ENCODE measurements around the gene SUMF1.

The SUMF1 gene

GRCh38 chr3:4421121-4421520 lies 45.9 kb downstream of the SUMF1 start:
- H4K91ac ChIP-seq (ENCODE audit: low read depth, low read length): no peak overlapping the region
- H3K79me2 ChIP-seq (ENCODE audit: control insufficient read depth, insufficient read depth, low read length, poor library complexity): no peaks in the 10 kb centered on the region
- no peaks in the 10 kb centered on the region for H3K27me3 ChIP-seq (ENCODE audit: insufficient read depth, low read length)
- peak; percentile 8 to 33 for DNase-seq
- no peak overlapping the region for H4K8ac ChIP-seq (ENCODE audit: low read depth, low read length)
- no peak overlapping the region for H3K23ac ChIP-seq (ENCODE audit: low read length)
- H3K4me1 ChIP-seq (ENCODE audit: control insufficient read depth in 1 of 2, insufficient read depth in 2 of 2, low read length in 2 of 2): no peaks in the 10 kb centered on the region
- no CpG with 5 or more reads among the region's 2 CpGs for WGBS (ENCODE audit: extremely low coverage, insufficient coverage, insufficient read length)
- no peak overlapping the region for H3K4ac ChIP-seq (ENCODE audit: low read depth, low read length)
- no peaks in the 10 kb centered on the region for H3K9me3 ChIP-seq (ENCODE audit: insufficient read depth, low read depth, low read length)
- H2AK5ac ChIP-seq (ENCODE audit: low read length): no peak overlapping the region
- H2AFZ ChIP-seq (ENCODE audit: insufficient read depth, low read length, poor library complexity): no peak overlapping the region
- H4K12ac ChIP-seq (ENCODE audit: low read depth, low read length): no peak overlapping the region
- no peaks in the 10 kb centered on the region for H3K79me1 ChIP-seq (ENCODE audit: low read length)
- H3K4me2 ChIP-seq (ENCODE audit: low read length): no peak overlapping the region
- H3K27ac ChIP-seq (ENCODE audit: low read depth, low read length): no peak overlapping the region
- peaks cover 0 to 3% of the 10 kb centered on the region in 2 experiments for H3K36me3 ChIP-seq (ENCODE audit: control insufficient read depth in 1 of 2, insufficient read depth in 2 of 2, low read length in 2 of 2)
- H2BK12ac ChIP-seq (ENCODE audit: low read length): no peak overlapping the region
- H3K9ac ChIP-seq (ENCODE audit: low read length): no peak overlapping the region
- H3K18ac ChIP-seq (ENCODE audit: low read length): no peak overlapping the region
- no peak overlapping the region for H3K4me3 ChIP-seq (ENCODE audit: low read depth, low read length)
- H3K14ac ChIP-seq (ENCODE audit: low read length): no peak overlapping the region
- no peak overlapping the region for H2BK120ac ChIP-seq (ENCODE audit: insufficient read depth, low read length, poor library complexity)
- no peak overlapping the region for H2BK5ac ChIP-seq (ENCODE audit: low read depth, low read length, poor library complexity)

DNA sequence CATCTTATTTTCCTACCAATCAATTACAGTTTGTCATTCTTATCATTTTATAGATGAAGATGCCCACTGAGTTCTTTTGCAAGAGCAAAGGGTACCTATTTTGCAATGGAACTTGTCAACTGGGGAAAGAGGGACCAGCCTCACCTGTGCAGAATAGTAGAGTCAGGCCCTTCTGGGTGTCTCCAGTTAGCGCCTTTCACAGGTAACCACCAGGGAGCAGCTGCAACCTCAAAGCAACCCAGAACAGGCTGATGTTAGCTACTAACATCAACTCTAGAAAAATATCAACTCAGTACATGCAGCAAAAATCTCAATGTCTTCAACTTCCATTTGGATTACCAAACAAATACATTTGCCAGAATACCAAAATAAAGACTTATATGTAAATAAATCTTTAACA lies 47.1 kb downstream of the SUMF1 start:
- H3K9ac ChIP-seq (ENCODE audit: low read length): no peak overlapping the region
- no peak overlapping the region for H2AFZ ChIP-seq (ENCODE audit: insufficient read depth, low read length, poor library complexity)
- H4K91ac ChIP-seq (ENCODE audit: low read depth, low read length): no peak overlapping the region
- H3K14ac ChIP-seq (ENCODE audit: low read length): no peak overlapping the region
- no peak overlapping the region for H2BK120ac ChIP-seq (ENCODE audit: insufficient read depth, low read length, poor library complexity)
- no peak overlapping the region for H3K23ac ChIP-seq (ENCODE audit: low read length)
- H2BK5ac ChIP-seq (ENCODE audit: low read depth, low read length, poor library complexity): no peak overlapping the region
- H3K27me3 ChIP-seq (ENCODE audit: insufficient read depth, low read length): no peaks in the 10 kb centered on the region
- H3K79me2 ChIP-seq (ENCODE audit: control insufficient read depth, insufficient read depth, low read length, poor library complexity): no peaks in the 10 kb centered on the region
- DNase-seq: no peak
- no peak overlapping the region for H4K12ac ChIP-seq (ENCODE audit: low read depth, low read length)
- H2BK12ac ChIP-seq (ENCODE audit: low read length): no peak overlapping the region
- no peak overlapping the region for H3K4ac ChIP-seq (ENCODE audit: low read depth, low read length)
- H3K4me1 ChIP-seq (ENCODE audit: control insufficient read depth in 1 of 2, insufficient read depth in 2 of 2, low read length in 2 of 2): no peaks in the 10 kb centered on the region
- H4K8ac ChIP-seq (ENCODE audit: low read depth, low read length): no peak overlapping the region
- WGBS (ENCODE audit: extremely low coverage, insufficient coverage, insufficient read length): no CpG with 5 or more reads among the region's 1 CpG
- no peak overlapping the region for H3K4me2 ChIP-seq (ENCODE audit: low read length)
- no peak overlapping the region for H3K18ac ChIP-seq (ENCODE audit: low read length)
- H2AK5ac ChIP-seq (ENCODE audit: low read length): no peak overlapping the region
- peaks cover 0 to 3% of the 10 kb centered on the region in 2 experiments for H3K36me3 ChIP-seq (ENCODE audit: control insufficient read depth in 1 of 2, insufficient read depth in 2 of 2, low read length in 2 of 2)
- H3K9me3 ChIP-seq (ENCODE audit: insufficient read depth, low read depth, low read length): no peaks in the 10 kb centered on the region
- H3K79me1 ChIP-seq (ENCODE audit: low read length): no peaks in the 10 kb centered on the region
- no peak overlapping the region for H3K27ac ChIP-seq (ENCODE audit: low read depth, low read length)
- no peak overlapping the region for H3K4me3 ChIP-seq (ENCODE audit: low read depth, low read length)

DNA sequence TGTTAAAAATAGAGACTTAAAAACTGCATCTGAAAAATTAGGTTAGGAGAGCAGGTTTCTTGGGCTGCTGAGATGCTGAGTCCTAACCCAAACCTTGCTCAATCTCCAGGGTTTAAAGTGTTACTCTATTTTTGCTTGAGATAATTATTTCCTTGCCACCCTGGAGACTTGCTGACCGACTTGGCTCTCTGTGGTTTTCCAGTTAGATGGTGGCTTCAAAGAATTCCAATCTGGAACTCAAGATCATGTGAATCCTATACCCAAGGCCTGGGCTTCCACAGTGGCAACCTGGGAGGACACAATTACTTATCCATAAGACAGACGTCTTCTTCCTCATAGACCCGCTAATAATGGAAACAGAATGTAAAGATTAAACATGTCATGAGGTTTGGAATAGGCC lies 47.7 kb downstream of the SUMF1 start:
- Histone ChIP-seq H4K12ac (ENCODE audit: low read depth, low read length) (no peak overlapping the region), H2BK120ac (ENCODE audit: insufficient read depth, low read length, poor library complexity) (no peak overlapping the region), H3K27me3 (ENCODE audit: insufficient read depth, low read length) (no peaks in the 10 kb centered on the region), H3K4ac (ENCODE audit: low read depth, low read length) (no peak overlapping the region), H3K14ac (ENCODE audit: low read length) (no peak overlapping the region), H3K4me1 (ENCODE audit: control insufficient read depth in 1 of 2, insufficient read depth in 2 of 2, low read length in 2 of 2) (no peaks in the 10 kb centered on the region), H3K79me2 (ENCODE audit: control insufficient read depth, insufficient read depth, low read length, poor library complexity) (no peaks in the 10 kb centered on the region), H4K8ac (ENCODE audit: low read depth, low read length) (no peak overlapping the region), H3K9ac (ENCODE audit: low read length) (no peak overlapping the region), H2AK5ac (ENCODE audit: low read length) (no peak overlapping the region), H4K91ac (ENCODE audit: low read depth, low read length) (no peak overlapping the region), H2BK12ac (ENCODE audit: low read length) (no peak overlapping the region), H3K18ac (ENCODE audit: low read length) (no peak overlapping the region), H3K4me3 (ENCODE audit: low read depth, low read length) (no peak overlapping the region), H3K36me3 (ENCODE audit: control insufficient read depth in 1 of 2, insufficient read depth in 2 of 2, low read length in 2 of 2) (peaks cover 0 to 3% of the 10 kb centered on the region in 2 experiments), H3K4me2 (ENCODE audit: low read length) (no peak overlapping the region), H3K27ac (ENCODE audit: low read depth, low read length) (no peak overlapping the region), H3K9me3 (ENCODE audit: insufficient read depth, low read depth, low read length) (no peaks in the 10 kb centered on the region), H3K23ac (ENCODE audit: low read length) (no peak overlapping the region), H2BK5ac (ENCODE audit: low read depth, low read length, poor library complexity) (no peak overlapping the region), H3K79me1 (ENCODE audit: low read length) (no peaks in the 10 kb centered on the region), H2AFZ (ENCODE audit: insufficient read depth, low read length, poor library complexity) (no peak overlapping the region)
- DNase-seq: no peak
- WGBS (ENCODE audit: extremely low coverage, insufficient coverage, insufficient read length): no CpG with 5 or more reads among the region's 3 CpGs

GRCh38 chr3:4418156-4418555 lies 48.9 kb downstream of the SUMF1 start:
- no peak overlapping the region for H3K4me3 ChIP-seq (ENCODE audit: low read depth, low read length)
- no peak overlapping the region for H3K4me2 ChIP-seq (ENCODE audit: low read length)
- no peak overlapping the region for H3K27ac ChIP-seq (ENCODE audit: low read depth, low read length)
- H2BK5ac ChIP-seq (ENCODE audit: low read depth, low read length, poor library complexity): no peak overlapping the region
- H4K8ac ChIP-seq (ENCODE audit: low read depth, low read length): no peak overlapping the region
- peaks cover 0 to 3% of the 10 kb centered on the region in 2 experiments for H3K36me3 ChIP-seq (ENCODE audit: control insufficient read depth in 1 of 2, insufficient read depth in 2 of 2, low read length in 2 of 2)
- no peaks in the 10 kb centered on the region for H3K4me1 ChIP-seq (ENCODE audit: control insufficient read depth in 1 of 2, insufficient read depth in 2 of 2, low read length in 2 of 2)
- no peak overlapping the region for H4K12ac ChIP-seq (ENCODE audit: low read depth, low read length)
- DNase-seq: no peak
- H3K9me3 ChIP-seq (ENCODE audit: insufficient read depth, low read depth, low read length): no peaks in the 10 kb centered on the region
- no peak overlapping the region for H3K18ac ChIP-seq (ENCODE audit: low read length)
- H3K9ac ChIP-seq (ENCODE audit: low read length): no peak overlapping the region
- no peak overlapping the region for H4K91ac ChIP-seq (ENCODE audit: low read depth, low read length)
- H3K23ac ChIP-seq (ENCODE audit: low read length): no peak overlapping the region
- H2AFZ ChIP-seq (ENCODE audit: insufficient read depth, low read length, poor library complexity): no peak overlapping the region
- no peak overlapping the region for H3K4ac ChIP-seq (ENCODE audit: low read depth, low read length)
- H2BK12ac ChIP-seq (ENCODE audit: low read length): no peak overlapping the region
- H3K14ac ChIP-seq (ENCODE audit: low read length): no peak overlapping the region
- H2BK120ac ChIP-seq (ENCODE audit: insufficient read depth, low read length, poor library complexity): no peak overlapping the region
- H3K79me2 ChIP-seq (ENCODE audit: control insufficient read depth, insufficient read depth, low read length, poor library complexity): no peaks in the 10 kb centered on the region
- H3K79me1 ChIP-seq (ENCODE audit: low read length): no peaks in the 10 kb centered on the region
- no peak overlapping the region for H2AK5ac ChIP-seq (ENCODE audit: low read length)
- H3K27me3 ChIP-seq (ENCODE audit: insufficient read depth, low read length): no peaks in the 10 kb centered on the region
- WGBS (ENCODE audit: extremely low coverage, insufficient coverage, insufficient read length): no CpG with 5 or more reads among the region's 4 CpGs

Data from trophoblast cell (in vitro differentiated cells and primary cell).